K562 (cell line): ENCODE measurements around the gene XYLB. TPM values are rescaled to one million over a fixed set of nuclear protein-coding genes. Genes with fewer than 3 reads are reported as not detected.
A peak's percentile ranks its signal among the peaks of the same experiment; 100 is the strongest.
"Not testable (repeated sequence)": the region's sequence is repeated elsewhere in the genome, so short reads cannot be mapped to it uniquely, and the experiment has no call there.

Experiments used
- ATAC-seq: fragments of 200-7000 bp; cut with Tn5 transposase; 3 replicates; pipeline ENCODE4 v1.9.1; 2020; ENCODE audit warnings: moderate library complexity
- BruUV-seq: library from RNA; stranded (reverse); fragments of 400-500 nt; replicated peaks from 2 replicates; lab custom pipeline; 2021; lab: Mats Ljungman, UMichigan
- CTCF ChIA-PET: fragments of 300-600 bp; formaldehyde crosslinking; extraction: SDS; loops from one replicate; lab custom pipeline; 2021; ENCODE audit warnings: low intra/inter-chr PET ratio; lab: Yijun Ruan, JAX
- POLR2A ChIA-PET: fragments of 300-600, 350-650 bp; sonication (Branson Sonifier 250); formaldehyde crosslinking; extraction: SDS; loops from one replicate; lab custom pipeline; 2021; ENCODE audit warnings: antibody characterized with exemption, inconsistent platforms; lab: Yijun Ruan, JAX
- DNase-seq, 4 experiments: peaks; one replicate each; pipeline versions ENCODE4 v3.0.0 to v3.0.0-alpha.2; 2011 to 2018; ENCODE audit warnings: low spot score in 3 of 4, mixed read lengths in 3 of 4; ENCODE audit errors: extremely low read depth in 1 of 4
- FAIRE-seq: peaks from 2 replicates; lab custom pipeline; 2011; peaks lifted over from hg19 to GRCh38; lab: Jason Lieb, UNC
- H2AFZ ChIP-seq: 2 replicates; pipeline ENCODE4 v1.6.0; 2011; ENCODE audit warnings: low read depth, low read length, control low read depth, inconsistent platforms
- H3K27ac ChIP-seq: fragments of 200-600 bp; 3 replicates; pipeline ENCODE4 v1.8.0; 2011; ENCODE audit warnings: low read depth, mild to moderate bottlenecking, control low read depth, inconsistent platforms, low read length, moderate library complexity, mixed read lengths; ENCODE audit errors: extremely low read depth
- H3K27me3 ChIP-seq, 2 experiments: fragments of 300-600 bp in 1 of 2; 2 replicates in 1 of 2; 3 replicates in 1 of 2; pipeline versions ENCODE4 v1.6.0 to v1.8.0; 2011; ENCODE audit warnings: inconsistent platforms in 2 of 2, low read length in 2 of 2, mild to moderate bottlenecking in 1 of 2, mixed read lengths in 1 of 2, moderate library complexity in 1 of 2; ENCODE audit not compliant: control insufficient read depth in 2 of 2, insufficient read depth in 2 of 2
- H3K36me3 ChIP-seq: fragments of 300-600 bp; 3 replicates; pipeline ENCODE4 v1.8.0; 2011; ENCODE audit warnings: mild to moderate bottlenecking, low read length, inconsistent platforms; ENCODE audit not compliant: control insufficient read depth, insufficient read depth
- H3K4me1 ChIP-seq, 2 experiments: fragments of 200-600 bp in 1 of 2; replicated peaks in 1 of 2; 2 replicates in 1 of 2; 3 replicates in 1 of 2; pipeline versions ENCODE4 v1.5.1 to v1.8.0; 2011; ENCODE audit warnings: inconsistent platforms in 2 of 2, low read length in 2 of 2, mild to moderate bottlenecking in 1 of 2, mixed read lengths in 1 of 2, moderate library complexity in 1 of 2; ENCODE audit not compliant: control insufficient read depth in 2 of 2, insufficient read depth in 2 of 2
- H3K4me2 ChIP-seq: 2 replicates; pipeline ENCODE4 v1.6.1; 2011; ENCODE audit warnings: low read length, control low read depth, inconsistent platforms, mixed read lengths; ENCODE audit not compliant: insufficient read depth
- H3K4me3 ChIP-seq: fragments of 200-600 bp; sonication (generic), shearing (Covaris generic); 2 replicates; pipeline ENCODE4 v1.5.1; 2016; ENCODE audit warnings: control low read depth, inconsistent platforms
- H3K79me2 ChIP-seq: fragments of 200-600 bp; 3 replicates; pipeline ENCODE4 v1.8.0; 2011; ENCODE audit warnings: low read length, inconsistent platforms; ENCODE audit not compliant: control insufficient read depth, insufficient read depth
- H3K9ac ChIP-seq, 2 experiments: 2 replicates each; pipeline versions ENCODE4 v1.6.0 to v1.6.1; 2011; ENCODE audit warnings: low read depth in 2 of 2, low read length in 2 of 2, control low read depth in 1 of 2, inconsistent platforms in 1 of 2, mild to moderate bottlenecking in 1 of 2, mixed read lengths in 1 of 2; ENCODE audit not compliant: insufficient read depth in 1 of 2
- H3K9me1 ChIP-seq: one replicate; pipeline ENCODE4 v1.6.0; 2011; ENCODE audit warnings: inconsistent platforms, mild to moderate bottlenecking, low read length, moderate library complexity; ENCODE audit not compliant: control insufficient read depth, insufficient read depth
- H3K9me3 ChIP-seq: replicated peaks from 2 replicates; pipeline ENCODE4 v1.5.1; 2011; ENCODE audit warnings: low read depth, low read length, inconsistent platforms; ENCODE audit not compliant: control insufficient read depth, insufficient read depth
- H4K20me1 ChIP-seq: replicated peaks from 2 replicates; pipeline ENCODE4 v1.6.1; 2011; ENCODE audit warnings: low read length, inconsistent platforms, mixed read lengths; ENCODE audit not compliant: control insufficient read depth, insufficient read depth
- ASH1L ChIP-seq: fragments of 450-650 bp; IDR thresholded peaks from 2 replicates; pipeline ENCODE4 v1.6.1; 2018; ENCODE audit warnings: borderline replicate concordance, mild to moderate bottlenecking, low read depth; ENCODE audit not compliant: partially characterized antibody
- NFIC ChIP-seq: fragments of 450-650 bp; IDR thresholded peaks from 2 replicates; pipeline ENCODE4 v1.6.1; 2017; ENCODE audit warnings: mild to moderate bottlenecking, inconsistent platforms
- NFYB ChIP-seq: IDR thresholded peaks from 2 replicates; pipeline ENCODE4 v1.6.1; 2011; ENCODE audit warnings: mild to moderate bottlenecking, moderate library complexity; ENCODE audit not compliant: insufficient read length; ENCODE audit errors: extremely low read depth
- ZNF707 ChIP-seq: fragments of 250-450 bp; sonication (Bioruptor Pico); conservative IDR thresholded peaks from 2 replicates; pipeline ENCODE4 v1.8.0; 2022; ENCODE audit warnings: inconsistent platforms, mild to moderate bottlenecking, moderate library complexity
- WGBS: fragments of 100-300 bp; shearing (Covaris generic); methylation state at CpG from one replicate; pipeline ENCODE4 v1.1.6; 2016; ENCODE audit warnings: low coverage, mixed read lengths; ENCODE audit not compliant: insufficient coverage; ENCODE audit errors: missing lambda C conversion rate; 5-methylcytosine and 5-hydroxymethylcytosine counted together
- in situ Hi-C: fragments of 300-500 bp; cut with MboI; formaldehyde crosslinking; loops from 4 replicates; pipeline ENCODE4 v1.15.0; 2018; ENCODE audit warnings: inconsistent platforms, mixed read lengths
- intact Hi-C: fragments of 100-400 bp; cut with micrococcal nuclease; formaldehyde crosslinking; loops from 2 replicates; pipeline ENCODE4 v1.14.2; 2022
- polyA plus RNA-seq, 8 experiments: library from polyadenylated mRNA; depleted of rRNA in 4 of 8; stranded (reverse) in 5 of 8; unstranded in 3 of 8; fragments of >200 nt; fragmentation: Nextera tagmentation in 2 of 8; fragmentation: Illumina TruSeq in 1 of 8; extraction: Ambion mirVana in 2 of 8; extraction: Trizol in 1 of 8; gene quantifications; 2 replicates each; pipeline versions ENCODE4 v1.2.1 to v1.2.3, GENCODE V29; 2011 to 2014; ENCODE audit warnings: inconsistent platforms in 1 of 8, missing spikeins in 1 of 8
- total RNA-seq, 7 experiments: library from RNA; depleted of rRNA in 6 of 7; stranded (reverse); fragments of >200 nt in 6 of 7; fragmentation: Illumina TruSeq in 2 of 7; extraction: Trizol in 2 of 7; gene quantifications; 2 replicates each; pipeline versions ENCODE4 v1.2.1 to v1.2.3, GENCODE V29; 2011 to 2021; ENCODE audit warnings: low replicate concordance in 1 of 7

XYLB gene
- total and polyA plus RNA-seq, 9 of the 15 experiments (the other 6 are each of a cell fraction or from before 2014, with no cell fraction given) = 4.0 to 20.2 (median 13.2) TPM

GRCh38 chr3:38433661-38434060 lies 87.1 kb downstream of the XYLB start:
- peak; percentile 91 for TF ChIP-seq ZNF707 (CRISPR knock-in tag)
- H3K4me2 ChIP-seq, BruUV-seq, H3K9me1 ChIP-seq, FAIRE-seq, H3K79me2 ChIP-seq, CTCF ChIA-PET, H3K36me3 ChIP-seq, H2AFZ ChIP-seq, H4K20me1 ChIP-seq, H3K9ac ChIP-seq, intact Hi-C loops, in situ Hi-C loops, DNase-seq, ATAC-seq, H3K27me3 ChIP-seq, POLR2A ChIA-PET, H3K4me3 ChIP-seq, H3K27ac ChIP-seq, H3K4me1 ChIP-seq: not testable (repeated sequence)
- 2% methylated on average over 2 of the region's 2 CpGs for WGBS
- H3K9me3 ChIP-seq = peaks cover 23% of the 10 kb centered on the region

DNA sequence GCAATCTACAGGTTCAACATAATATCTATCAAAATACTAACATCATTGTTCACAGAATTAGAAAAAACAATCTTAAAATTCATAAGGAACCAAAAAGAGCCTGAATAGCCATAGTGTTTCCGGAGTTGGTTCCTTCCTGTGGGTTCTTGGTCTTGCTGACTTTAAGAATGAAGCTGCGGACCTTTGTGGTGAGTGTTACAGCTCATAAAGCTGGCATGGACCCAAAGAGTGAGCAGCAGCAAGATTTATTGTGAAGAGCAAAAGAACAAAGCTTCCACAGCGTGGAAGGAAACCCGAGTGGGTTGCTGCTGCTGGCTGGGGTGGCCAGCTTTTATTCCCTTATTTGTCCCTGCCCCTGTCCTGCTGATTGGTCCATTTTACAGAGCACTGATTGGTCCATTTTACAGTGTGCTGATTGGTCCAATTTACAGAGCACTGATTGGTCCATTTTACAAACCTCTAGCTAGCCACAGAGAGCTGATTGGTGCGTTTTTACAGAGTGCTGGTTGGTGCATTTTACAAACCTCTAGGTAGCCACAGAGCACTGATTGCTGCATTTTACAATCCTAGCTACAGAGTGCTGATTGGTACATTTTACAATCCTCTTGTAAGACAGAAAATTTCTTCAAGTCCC lies 92.0 kb downstream of the XYLB start:
- ATAC-seq, H4K20me1 ChIP-seq, in situ Hi-C loops, H3K36me3 ChIP-seq, H3K27me3 ChIP-seq, H3K4me3 ChIP-seq, H3K9me1 ChIP-seq, H3K79me2 ChIP-seq, BruUV-seq, CTCF ChIA-PET, H3K9me3 ChIP-seq, FAIRE-seq, H2AFZ ChIP-seq, H3K27ac ChIP-seq, intact Hi-C loops, H3K4me1 ChIP-seq, DNase-seq, H3K4me2 ChIP-seq, H3K9ac ChIP-seq: not testable (repeated sequence)
- POLR2A ChIA-PET = interaction anchor here (0.8 to 0.9 kb wide), 2 partner anchors 14 to 15 kb away, joined by 3 read pairs; no protein-coding TSS in a partner anchor
- TF ChIP-seq NFIC (peak; percentile 40; the same call in 1 of the 2 replicates), NFYB (peak; percentile 56), ASH1L (peak; percentile 40)
- whole genome bisulfite sequencing = 23% methylated on average over 5 of the region's 5 CpGs

- WGBS = 2% methylated on average over 4 of the region's 4 CpGs
- H3K4me2 ChIP-seq, H3K4me1 ChIP-seq, H3K27me3 ChIP-seq, H4K20me1 ChIP-seq, intact Hi-C loops, H3K9ac ChIP-seq, BruUV-seq, H3K36me3 ChIP-seq, CTCF ChIA-PET, H3K9me1 ChIP-seq, in situ Hi-C loops, H3K27ac ChIP-seq, H3K9me3 ChIP-seq, H3K79me2 ChIP-seq, H3K4me3 ChIP-seq, FAIRE-seq, DNase-seq, H2AFZ ChIP-seq, ATAC-seq: not testable (repeated sequence)
- POLR2A ChIA-PET = interaction anchor here (0.6 to 1.2 kb wide), 2 partner anchors 13 to 81 kb away, joined by 3 read pairs; no protein-coding TSS in a partner anchor
These were observed 96.6 kb downstream of the XYLB start for GRCh38 chr3:38443205-38443604.
